ENCODE measurements around the gene SLC12A5. TPM values are rescaled to one million over a fixed set of nuclear protein-coding genes. Genes with fewer than 3 reads are reported as not detected.
A peak's percentile ranks its signal among the peaks of the same experiment; 100 is the strongest.

The SLC12A5 gene
- total RNA-seq, 1 experiment from 2014 or later: 7.2 TPM

DNA sequence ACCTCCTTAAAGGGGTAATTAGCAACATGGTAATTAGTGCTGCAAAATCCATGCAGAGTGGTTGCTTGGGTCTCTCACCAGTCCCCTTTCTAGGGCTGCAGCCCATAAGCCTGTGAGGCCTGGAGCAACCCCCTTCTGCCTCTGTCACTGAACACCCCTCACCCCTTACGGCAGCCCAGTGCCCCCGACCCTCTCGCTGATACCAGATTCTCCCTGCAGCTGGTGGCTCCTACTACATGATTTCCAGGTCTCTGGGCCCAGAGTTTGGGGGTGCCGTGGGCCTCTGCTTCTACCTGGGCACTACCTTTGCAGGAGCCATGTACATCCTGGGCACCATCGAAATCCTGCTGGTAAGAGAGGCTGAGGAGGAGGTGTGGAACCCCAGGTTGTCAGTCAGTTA, 8.0 kb downstream of the SLC12A5 start:
- H3K4me1 Mint-ChIP-seq: peaks cover 9% of the 10 kb centered on the region
- no peak for ATAC-seq
- H3K9me3 Mint-ChIP-seq: no peaks in the 10 kb centered on the region
- ChIA-PET CTCF (interaction anchor here (1.0 to 3.0 kb wide), 4 partner anchors 14 to 63 kb away, joined by 3 to 9 read pairs (median 6); no protein-coding TSS in a partner anchor), POLR2A (no interaction called here)
- no peak for DNase-seq (ENCODE audit: low spot score)
- no peak overlapping the region for H3K4me3 Mint-ChIP-seq
- no peak overlapping the region for H3K27ac Mint-ChIP-seq
- TF ChIP-seq TEAD4 (CRISPR knock-in tag; IDR thresholded peaks at IDR 0.05): no peak
- no peak for TF ChIP-seq PREB (CRISPR knock-in tag; IDR thresholded peaks at IDR 0.05; ENCODE audit: borderline replicate concordance)
- H3K36me3 Mint-ChIP-seq: no peaks in the 10 kb centered on the region
- H3K27me3 Mint-ChIP-seq (ENCODE audit: low read depth): peaks cover 67% of the 10 kb centered on the region

- Mint-ChIP-seq H3K4me3 (no peak overlapping the region), H3K9me3 (no peaks in the 10 kb centered on the region), H3K27ac (no peak overlapping the region), H3K27me3 (ENCODE audit: low read depth) (peaks cover 41% of the 10 kb centered on the region), H3K4me1 (peaks cover 9% of the 10 kb centered on the region), H3K36me3 (no peaks in the 10 kb centered on the region)
- ChIA-PET CTCF (interaction anchor here (0.6 to 1.0 kb wide), 9 partner anchors 16 to 604 kb away, joined by 3 to 9 read pairs (median 4); no protein-coding TSS in a partner anchor), POLR2A (interaction anchor here (0.6 to 0.7 kb wide), 2 partner anchors 12 to 16 kb away, joined by 3 read pairs; partner anchors contain the start of gene SLC12A5)
- ATAC-seq: peak; percentile 93
- DNase-seq (ENCODE audit: low spot score): peak; percentile 87
- TF ChIP-seq ZNF232 (CRISPR knock-in tag; IDR thresholded peaks at IDR 0.05): peak; percentile 77; the same call in 1 of the 2 replicates
- TF ChIP-seq, protein P1, sequence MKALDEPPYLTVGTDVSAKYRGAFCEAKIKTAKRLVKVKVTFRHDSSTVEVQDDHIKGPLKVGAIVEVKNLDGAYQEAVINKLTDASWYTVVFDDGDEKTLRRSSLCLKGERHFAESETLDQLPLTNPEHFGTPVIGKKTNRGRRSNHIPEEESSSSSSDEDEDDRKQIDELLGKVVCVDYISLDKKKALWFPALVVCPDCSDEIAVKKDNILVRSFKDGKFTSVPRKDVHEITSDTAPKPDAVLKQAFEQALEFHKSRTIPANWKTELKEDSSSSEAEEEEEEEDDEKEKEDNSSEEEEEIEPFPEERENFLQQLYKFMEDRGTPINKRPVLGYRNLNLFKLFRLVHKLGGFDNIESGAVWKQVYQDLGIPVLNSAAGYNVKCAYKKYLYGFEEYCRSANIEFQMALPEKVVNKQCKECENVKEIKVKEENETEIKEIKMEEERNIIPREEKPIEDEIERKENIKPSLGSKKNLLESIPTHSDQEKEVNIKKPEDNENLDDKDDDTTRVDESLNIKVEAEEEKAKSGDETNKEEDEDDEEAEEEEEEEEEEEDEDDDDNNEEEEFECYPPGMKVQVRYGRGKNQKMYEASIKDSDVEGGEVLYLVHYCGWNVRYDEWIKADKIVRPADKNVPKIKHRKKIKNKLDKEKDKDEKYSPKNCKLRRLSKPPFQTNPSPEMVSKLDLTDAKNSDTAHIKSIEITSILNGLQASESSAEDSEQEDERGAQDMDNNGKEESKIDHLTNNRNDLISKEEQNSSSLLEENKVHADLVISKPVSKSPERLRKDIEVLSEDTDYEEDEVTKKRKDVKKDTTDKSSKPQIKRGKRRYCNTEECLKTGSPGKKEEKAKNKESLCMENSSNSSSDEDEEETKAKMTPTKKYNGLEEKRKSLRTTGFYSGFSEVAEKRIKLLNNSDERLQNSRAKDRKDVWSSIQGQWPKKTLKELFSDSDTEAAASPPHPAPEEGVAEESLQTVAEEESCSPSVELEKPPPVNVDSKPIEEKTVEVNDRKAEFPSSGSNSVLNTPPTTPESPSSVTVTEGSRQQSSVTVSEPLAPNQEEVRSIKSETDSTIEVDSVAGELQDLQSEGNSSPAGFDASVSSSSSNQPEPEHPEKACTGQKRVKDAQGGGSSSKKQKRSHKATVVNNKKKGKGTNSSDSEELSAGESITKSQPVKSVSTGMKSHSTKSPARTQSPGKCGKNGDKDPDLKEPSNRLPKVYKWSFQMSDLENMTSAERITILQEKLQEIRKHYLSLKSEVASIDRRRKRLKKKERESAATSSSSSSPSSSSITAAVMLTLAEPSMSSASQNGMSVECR (CRISPR knock-in tag; IDR thresholded peaks at IDR 0.05; ENCODE audit: borderline replicate concordance): peak; percentile 83
- peak; percentile 74; the same call in 1 of the 2 replicates for TF ChIP-seq SMAD3 (CRISPR knock-in tag; IDR thresholded peaks at IDR 0.05; ENCODE audit: borderline replicate concordance)
- TF ChIP-seq, protein P2, sequence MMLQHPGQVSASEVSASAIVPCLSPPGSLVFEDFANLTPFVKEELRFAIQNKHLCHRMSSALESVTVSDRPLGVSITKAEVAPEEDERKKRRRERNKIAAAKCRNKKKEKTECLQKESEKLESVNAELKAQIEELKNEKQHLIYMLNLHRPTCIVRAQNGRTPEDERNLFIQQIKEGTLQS (CRISPR knock-in tag; conservative IDR thresholded peaks at IDR 0.05): no peak
- TF ChIP-seq CREM (CRISPR knock-in tag; IDR thresholded peaks at IDR 0.05): peak; percentile 57; the same call in 1 of the 2 replicates
- no peak for TF ChIP-seq AFF4 (CRISPR knock-in tag; IDR thresholded peaks at IDR 0.05; ENCODE audit: borderline replicate concordance)
- TF ChIP-seq FOXK1 (CRISPR knock-in tag; IDR thresholded peaks at IDR 0.05): 0 out of 2 replicates have a peak, but pooled peaks have one; percentile 42
- 0 out of 2 replicates have a peak, but pooled peaks have one; percentile 62 for TF ChIP-seq TEAD4 (CRISPR knock-in tag; IDR thresholded peaks at IDR 0.05)
- TF ChIP-seq, protein P3, sequence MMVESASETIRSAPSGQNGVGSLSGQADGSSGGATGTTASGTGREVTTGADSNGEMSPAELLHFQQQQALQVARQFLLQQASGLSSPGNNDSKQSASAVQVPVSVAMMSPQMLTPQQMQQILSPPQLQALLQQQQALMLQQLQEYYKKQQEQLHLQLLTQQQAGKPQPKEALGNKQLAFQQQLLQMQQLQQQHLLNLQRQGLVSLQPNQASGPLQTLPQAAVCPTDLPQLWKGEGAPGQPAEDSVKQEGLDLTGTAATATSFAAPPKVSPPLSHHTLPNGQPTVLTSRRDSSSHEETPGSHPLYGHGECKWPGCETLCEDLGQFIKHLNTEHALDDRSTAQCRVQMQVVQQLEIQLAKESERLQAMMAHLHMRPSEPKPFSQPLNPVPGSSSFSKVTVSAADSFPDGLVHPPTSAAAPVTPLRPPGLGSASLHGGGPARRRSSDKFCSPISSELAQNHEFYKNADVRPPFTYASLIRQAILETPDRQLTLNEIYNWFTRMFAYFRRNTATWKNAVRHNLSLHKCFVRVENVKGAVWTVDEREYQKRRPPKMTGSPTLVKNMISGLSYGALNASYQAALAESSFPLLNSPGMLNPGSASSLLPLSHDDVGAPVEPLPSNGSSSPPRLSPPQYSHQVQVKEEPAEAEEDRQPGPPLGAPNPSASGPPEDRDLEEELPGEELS (CRISPR knock-in tag; IDR thresholded peaks at IDR 0.05): peak; percentile 79; the same call in 1 of the 2 replicates
- TF ChIP-seq ZNF423 (CRISPR knock-in tag; IDR thresholded peaks at IDR 0.05): no peak
- TF ChIP-seq ATF6 (CRISPR knock-in tag; IDR thresholded peaks at IDR 0.05): no peak
- TF ChIP-seq TP53 (CRISPR knock-in tag; IDR thresholded peaks at IDR 0.05): peak; percentile 61
- TF ChIP-seq JUN (CRISPR knock-in tag; IDR thresholded peaks at IDR 0.05): peak; percentile 50; the same call in 1 of the 2 replicates
- TF ChIP-seq HMGXB4 (CRISPR knock-in tag; IDR thresholded peaks at IDR 0.05): no peak
- TF ChIP-seq TEAD1 (CRISPR knock-in tag; IDR thresholded peaks at IDR 0.05): 0 out of 2 replicates have a peak, but pooled peaks have one; percentile 72
- TF ChIP-seq RELA (CRISPR knock-in tag; IDR thresholded peaks at IDR 0.05; ENCODE audit: borderline replicate concordance): no peak
Measured at GRCh38 chr20:46040902-46041535, 12.0 kb downstream of the SLC12A5 start.
